Activated T-cell treated with anti-CD3 and anti-CD28 coated beads for 4 hours (primary cell): ENCODE measurements around the gene EPHA10.

Experiments
- DNase-seq: peaks from one replicate; pipeline ENCODE4 v3.0.0-alpha.2; 2020

The EPHA10 gene

GRCh38 chr1:37732111-37732780 lies 32.7 kb downstream of the EPHA10 start:
- DNase-seq: no peak

- no peak for DNase-seq
These were observed 33.5 kb downstream of the EPHA10 start for GRCh38 chr1:37731312-37732019.

- no peak for DNase-seq
These were observed 34.5 kb downstream of the EPHA10 start for GRCh38 chr1:37730376-37730775.

- DNase-seq: no peak
These were observed 36.5 kb downstream of the EPHA10 start for GRCh38 chr1:37728416-37728815.

DNA sequence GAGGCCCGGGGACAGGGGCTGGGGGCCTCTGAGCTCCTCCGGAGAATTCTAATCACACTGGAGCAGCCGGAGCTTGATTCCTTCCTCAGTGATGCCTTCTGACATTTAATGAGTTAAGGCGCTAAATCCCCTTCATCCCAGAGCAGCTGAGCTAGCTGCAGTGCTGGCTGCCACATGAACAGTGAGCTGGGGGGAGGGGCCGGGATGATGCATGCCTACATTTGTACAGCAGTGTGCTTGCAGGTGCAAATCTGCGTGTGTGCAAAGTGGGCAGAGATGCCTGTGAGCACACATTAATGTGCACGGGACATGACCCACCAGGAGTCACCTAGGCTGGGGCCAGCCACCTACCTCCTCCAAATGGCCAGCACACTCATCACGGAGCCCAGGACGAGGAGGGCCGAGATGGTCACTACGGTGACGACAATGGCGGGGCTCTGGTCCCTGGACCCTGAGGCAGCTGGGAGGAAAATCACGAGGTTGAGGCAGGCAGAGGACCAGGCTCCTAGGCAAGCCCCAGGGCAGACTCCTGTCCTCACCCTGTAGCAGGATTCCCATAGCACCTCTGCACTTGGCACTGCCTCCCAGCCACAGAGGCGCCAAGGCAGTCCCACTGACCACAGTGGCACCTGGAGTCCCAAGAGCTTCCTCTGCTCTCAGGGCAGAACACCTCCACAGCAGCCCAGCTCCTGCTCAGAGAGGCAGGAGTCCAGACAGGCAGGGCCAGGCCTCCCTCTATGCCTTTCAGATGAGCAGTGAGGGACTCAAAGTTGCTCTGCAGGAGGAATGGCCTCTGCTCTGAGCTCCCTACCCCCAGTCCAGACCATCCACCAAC lies 38.0 kb downstream of the EPHA10 start:
- DNase-seq: no peak

GRCh38 chr1:37725851-37726613 lies 38.9 kb downstream of the EPHA10 start:
- no peak for DNase-seq

- DNase-seq: no peak
These were observed 40.3 kb downstream of the EPHA10 start for GRCh38 chr1:37724575-37724974.

DNA sequence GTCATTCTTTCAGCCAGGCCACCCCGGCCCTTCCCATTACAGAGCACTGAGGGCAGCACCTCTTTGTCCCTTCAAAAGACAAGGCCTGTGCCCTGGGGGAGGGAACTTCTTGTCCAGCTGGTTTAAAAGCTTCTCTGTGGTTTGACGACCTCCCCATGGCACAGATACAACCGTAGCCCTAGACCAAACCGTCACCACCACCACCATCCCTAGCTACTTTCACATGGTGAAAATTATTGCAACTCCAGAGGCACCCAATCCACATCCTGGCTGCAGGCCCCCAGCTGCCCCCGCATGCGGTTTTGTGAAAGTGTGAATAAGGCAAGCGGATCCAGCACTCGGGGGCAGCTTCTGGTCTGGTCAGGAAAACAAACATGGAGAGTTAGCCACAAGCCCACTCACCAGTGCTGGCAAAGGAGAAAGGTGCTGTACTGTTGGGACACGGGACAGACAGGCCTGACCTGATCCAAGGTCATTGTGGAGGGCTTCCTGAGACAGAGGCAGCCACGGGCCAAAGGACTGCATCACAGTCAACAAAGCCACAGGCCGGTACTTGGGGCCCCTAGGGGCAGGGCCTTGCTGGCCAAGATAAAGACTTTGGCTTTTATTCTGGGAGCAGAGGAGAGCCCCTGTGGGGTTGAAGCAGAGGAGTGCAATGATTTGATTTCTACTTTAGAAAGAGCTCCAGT lies 41.4 kb downstream of the EPHA10 start:
- no peak for DNase-seq

DNA sequence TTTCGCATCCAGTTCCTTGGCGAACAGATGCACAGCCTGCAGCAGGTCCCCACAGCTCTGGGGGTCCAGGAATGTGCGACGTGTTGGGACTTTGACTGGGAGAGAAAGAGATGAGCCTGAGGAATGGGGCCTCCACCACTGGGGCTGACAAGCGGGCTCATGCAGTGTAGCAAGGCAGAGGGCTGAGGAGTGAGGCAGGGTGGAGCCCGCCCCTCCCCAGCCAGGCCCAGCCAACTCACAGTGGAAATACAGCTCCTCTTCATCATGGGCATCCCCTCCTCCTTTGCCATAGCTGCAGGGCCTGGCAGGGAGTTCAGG lies 41.9 kb downstream of the EPHA10 start:
- DNase-seq: no peak

GRCh38 chr1:37722181-37723071 lies 42.5 kb downstream of the EPHA10 start:
- no peak for DNase-seq

GRCh38 chr1:37721565-37721964 lies 43.4 kb downstream of the EPHA10 start:
- no peak for DNase-seq

DNA sequence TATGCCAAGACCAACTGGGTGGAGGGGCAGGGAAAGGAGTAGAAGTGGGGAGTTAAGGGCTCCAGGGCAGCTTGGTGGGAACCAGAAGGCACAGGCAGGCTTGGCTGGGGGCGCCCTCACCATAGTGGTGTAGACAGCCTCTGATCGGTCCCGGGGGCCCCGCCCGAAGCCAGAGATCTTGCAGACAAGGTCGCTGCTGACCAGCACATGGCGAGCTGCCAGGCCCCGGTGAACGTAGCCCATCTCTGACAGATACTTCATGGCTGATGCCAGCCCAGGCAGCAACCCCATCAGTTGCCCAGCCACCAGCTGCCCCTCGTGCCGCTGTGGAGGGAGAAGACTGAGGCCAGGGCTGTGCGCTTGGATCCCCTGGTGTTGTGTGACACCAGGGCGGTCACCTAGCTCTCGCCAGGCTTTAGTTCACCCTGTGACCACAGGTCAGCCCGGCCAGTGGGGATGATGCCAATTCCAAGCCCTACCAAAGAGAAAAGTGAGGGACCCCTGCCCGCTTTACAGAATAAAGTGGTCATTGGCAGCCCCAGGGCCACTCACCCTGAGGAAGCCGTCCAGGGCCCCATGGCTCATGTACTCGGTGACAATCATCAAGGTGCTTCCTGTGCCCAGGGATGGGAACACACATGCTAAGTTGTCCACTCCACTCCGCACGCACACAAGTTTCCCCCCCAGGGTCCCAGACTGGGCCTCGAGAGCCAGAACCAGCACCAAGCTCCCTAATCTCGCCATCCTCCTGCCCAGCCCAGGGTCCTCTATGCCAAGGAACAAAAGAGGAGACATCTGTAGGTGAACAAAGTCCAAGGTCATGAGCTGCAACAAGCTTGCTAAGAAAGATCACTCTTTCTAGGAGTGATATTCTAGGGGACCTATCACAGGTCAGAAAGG lies 44.4 kb downstream of the EPHA10 start:
- DNase-seq: no peak

DNA sequence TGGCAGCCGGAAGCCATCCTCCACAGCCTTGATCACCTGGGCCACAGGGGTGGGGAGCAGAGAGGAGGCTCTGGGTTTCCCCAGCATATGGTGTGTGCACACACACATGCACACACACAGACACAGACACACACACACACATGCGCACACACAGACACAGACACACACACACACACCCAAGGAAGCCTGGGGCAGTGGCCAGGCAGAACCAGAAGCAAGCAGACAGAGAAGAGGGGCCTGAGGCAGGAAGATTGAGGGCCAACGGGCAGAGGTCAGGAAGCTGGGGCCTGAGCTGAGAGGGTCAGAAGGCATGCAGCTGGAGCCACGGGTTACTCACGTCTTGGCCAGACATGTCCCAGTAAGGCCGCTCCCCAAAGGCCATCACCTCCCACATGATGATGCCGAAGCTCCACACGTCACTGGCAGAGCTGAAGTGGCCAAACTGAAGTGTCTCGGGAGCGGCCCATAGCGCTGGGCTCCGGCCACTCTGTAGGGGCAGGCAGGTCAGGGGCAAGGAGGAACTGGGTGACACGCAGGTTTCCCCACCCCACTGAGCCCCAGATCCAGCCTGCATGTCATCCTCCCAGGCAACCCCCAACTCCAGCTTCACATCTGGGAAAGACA lies 45.2 kb downstream of the EPHA10 start:
- DNase-seq: no peak

- DNase-seq: no peak
These were observed 45.9 kb downstream of the EPHA10 start for GRCh38 chr1:37718901-37719571.

- no peak for DNase-seq
These were observed 46.6 kb downstream of the EPHA10 start for GRCh38 chr1:37718181-37718900.

GRCh38 chr1:37717631-37718030 lies 47.3 kb downstream of the EPHA10 start:
- DNase-seq: no peak

DNA sequence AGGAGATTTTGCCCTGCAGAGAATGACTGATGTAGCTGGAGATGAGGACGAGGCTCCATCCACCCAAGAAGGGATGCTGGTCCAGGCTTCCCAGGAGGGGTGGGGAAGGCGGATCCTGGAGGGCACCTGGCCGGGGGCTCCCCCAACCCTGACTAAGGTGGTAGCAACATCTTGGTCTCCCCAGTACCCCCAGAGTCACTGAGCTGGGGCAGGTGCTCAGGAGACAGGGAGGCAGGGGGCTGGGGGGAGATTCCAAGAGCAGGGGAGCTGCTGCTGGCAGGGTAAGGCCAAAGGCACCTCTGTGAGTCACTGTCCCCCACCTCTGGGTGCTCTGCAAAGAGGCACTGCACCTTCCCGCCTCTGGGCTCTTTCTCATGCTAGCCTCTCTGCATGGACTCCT lies 48.6 kb downstream of the EPHA10 start:
- DNase-seq: no peak

GRCh38 chr1:37714689-37715088 lies 50.2 kb downstream of the EPHA10 start:
- DNase-seq: no peak

- DNase-seq: no peak
These were observed 50.7 kb downstream of the EPHA10 start for GRCh38 chr1:37714226-37714625.
